T-cell (primary cell): ENCODE data around the gene RFK. TPM values are rescaled to one million over a fixed set of nuclear protein-coding genes. Genes with fewer than 3 reads are reported as not detected.

Experiments
- ATAC-seq, 4 experiments: fragments of 200-7000 bp in 3 of 4; fragments of 150-1000 bp in 1 of 4; cut with Tn5 transposase; replicated peaks in 1 of 4; 1 replicate in 3 of 4; 2 replicates in 1 of 4; pipeline ENCODE4 v1.10.0; 2021; ENCODE audit warnings: moderate library complexity in 3 of 4, mild to moderate bottlenecking in 2 of 4, moderate number of reproducible peaks in 1 of 4
- CTCF ChIA-PET, 2 donors: fragments of 300-600 bp; sonication (Branson Sonifier 250); formaldehyde crosslinking; loops; one replicate each; lab custom pipeline; 2022; ENCODE audit warnings: antibody characterized with exemption in 2 of 2; lab: Charles Lee
- POLR2A ChIA-PET, 2 donors: fragments of 300-600 bp; sonication (Branson Sonifier 250); formaldehyde crosslinking; loops; one replicate each; lab custom pipeline; 2022; ENCODE audit warnings: antibody characterized with exemption in 2 of 2; lab: Charles Lee
- DNase-seq, 35 experiments: peaks; one replicate each; pipeline versions ENCODE4 v3.0.0 to v3.0.0-alpha.2; 2013 to 2023
- H3K27ac ChIP-seq: one replicate; pipeline ENCODE4 v1.5.1; 2013; ENCODE audit warnings: low read length
- H3K27me3 ChIP-seq, 2 experiments: replicated peaks in 1 of 2; 1 replicate in 1 of 2; 2 replicates in 1 of 2; pipeline versions ENCODE4 v1.6.1 to v1.7.0; 2013; ENCODE audit warnings: low read length in 1 of 2, mixed read lengths in 1 of 2; ENCODE audit not compliant: control insufficient read depth in 2 of 2, insufficient read depth in 2 of 2; ENCODE audit errors: extremely low read depth in 1 of 2
- H3K36me3 ChIP-seq, 2 donors: 1 replicate in 1 of 2; 2 replicates in 1 of 2; pipeline versions ENCODE4 v1.6.1 to v1.7.0; 2013; ENCODE audit warnings: low read length in 1 of 2; ENCODE audit not compliant: control insufficient read depth in 2 of 2, insufficient read depth in 1 of 2; ENCODE audit errors: extremely low read depth in 1 of 2
- H3K4me1 ChIP-seq, 2 experiments: 1 replicate in 1 of 2; 2 replicates in 1 of 2; pipeline versions ENCODE4 v1.6.1 to v1.7.0; 2013; ENCODE audit warnings: low read length in 2 of 2, mixed read lengths in 1 of 2; ENCODE audit not compliant: insufficient read depth in 2 of 2, control insufficient read depth in 1 of 2; ENCODE audit errors: extremely low read depth in 1 of 2
- H3K4me3 ChIP-seq, 2 donors: 1 replicate in 1 of 2; 2 replicates in 1 of 2; pipeline versions ENCODE4 v1.5.1 to v1.7.0; 2013; ENCODE audit warnings: mild to moderate bottlenecking in 2 of 2, low read length in 1 of 2, moderate library complexity in 1 of 2; ENCODE audit not compliant: control insufficient read depth in 1 of 2; ENCODE audit errors: extremely low read depth in 1 of 2
- H3K9me3 ChIP-seq: 2 replicates; pipeline ENCODE4 v1.7.0; 2013
- H3K27ac Mint-ChIP-seq, 2 donors: one replicate each; pipeline ENCODE4 v1.8.0; 2020 to 2021; ENCODE audit warnings: mild to moderate bottlenecking in 2 of 2, mixed read lengths in 2 of 2
- H3K27me3 Mint-ChIP-seq, 2 donors: one replicate each; pipeline ENCODE4 v1.8.0; 2021 to 2022; ENCODE audit warnings: mixed read lengths in 2 of 2
- H3K36me3 Mint-ChIP-seq: one replicate; pipeline ENCODE4 v1.8.0; 2021; ENCODE audit warnings: mixed read lengths
- H3K4me1 Mint-ChIP-seq, 3 donors: one replicate each; pipeline ENCODE4 v1.8.0; 2020 to 2022; ENCODE audit warnings: mixed read lengths in 3 of 3, mild to moderate bottlenecking in 1 of 3
- H3K4me3 Mint-ChIP-seq, 3 donors: one replicate each; pipeline ENCODE4 v1.8.0; 2020 to 2022; ENCODE audit warnings: mild to moderate bottlenecking in 3 of 3, mixed read lengths in 3 of 3, moderate library complexity in 3 of 3
- H3K9me3 Mint-ChIP-seq, 3 donors: one replicate each; pipeline ENCODE4 v1.8.0; 2020 to 2022; ENCODE audit warnings: mixed read lengths in 3 of 3
- WGBS: methylation state at CpG from one replicate; pipeline ENCODE4 v1.1.5; 2013; ENCODE audit warnings: missing lambda C conversion rate; ENCODE audit not compliant: insufficient coverage; 5-methylcytosine and 5-hydroxymethylcytosine counted together
- total RNA-seq, 35 experiments: library from RNA in 6 of 35; stranded (reverse) in 6 of 35; fragments of 120-200 nt in 1 of 35; gene quantifications; one replicate each; pipeline versions ENCODE4 v1.2.1 to v1.2.4 and lab custom pipeline; 2013 to 2026

The RFK gene
- total RNA-seq, 5 donors from 2014 or later (not counting 1 experiment from before 2014, with no cell fraction given), result 8.9 to 13.5 (median 11.0) TPM

DNA sequence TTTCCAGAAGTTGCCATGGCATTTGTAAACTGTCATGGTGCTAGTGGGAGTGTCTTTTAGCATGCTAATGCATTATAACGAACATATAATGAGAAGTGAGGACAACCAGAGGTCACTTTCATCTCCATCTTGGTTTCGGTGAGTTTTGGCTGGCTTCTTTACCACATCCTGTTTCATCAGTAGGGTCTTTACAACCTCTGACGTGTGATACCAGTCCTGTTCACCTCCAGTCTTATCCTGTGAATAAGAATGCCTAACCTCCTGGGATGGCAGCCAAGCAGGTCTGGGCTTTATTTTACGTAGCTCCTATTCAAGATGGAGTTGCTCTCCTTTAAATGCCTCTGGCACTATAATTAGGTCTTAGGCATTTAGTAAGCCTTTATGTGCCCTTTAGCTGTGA lies 20.4 kb upstream of the RFK start:
- Mint-ChIP-seq H3K4me3 (no peak overlapping the region), H3K9me3 (peaks cover 0 to 10% (median 8%) of the 10 kb centered on the region in 3 donors), H3K27ac (no peak overlapping the region), H3K4me1 (peaks cover 8 to 27% (median 17%) of the 10 kb centered on the region in 3 donors), H3K27me3 (peaks cover 0 to 2% of the 10 kb centered on the region in 2 donors), H3K36me3 (peaks cover 9% of the 10 kb centered on the region)
- CTCF ChIA-PET, result no interaction called here
- no peaks in the 10 kb centered on the region for H3K36me3 ChIP-seq
- POLR2A ChIA-PET, result no interaction called here
- H3K4me1 ChIP-seq, result peaks cover 3 to 7% of the 10 kb centered on the region in 2 experiments
- H3K27me3 ChIP-seq, result no peaks in the 10 kb centered on the region
- H3K27ac ChIP-seq, result no peak overlapping the region
- 34% methylated on average over 2 of the region's 4 CpGs for WGBS
- peaks cover 4% of the 10 kb centered on the region for H3K9me3 ChIP-seq
- no peak for DNase-seq
- no peak overlapping the region for H3K4me3 ChIP-seq
- no peak for ATAC-seq

- no peak overlapping the region for H3K27ac Mint-ChIP-seq
- POLR2A ChIA-PET, result no interaction called here
Observed at GRCh38 chr9:76413658-76414057, 19.4 kb upstream of the RFK start.

DNA sequence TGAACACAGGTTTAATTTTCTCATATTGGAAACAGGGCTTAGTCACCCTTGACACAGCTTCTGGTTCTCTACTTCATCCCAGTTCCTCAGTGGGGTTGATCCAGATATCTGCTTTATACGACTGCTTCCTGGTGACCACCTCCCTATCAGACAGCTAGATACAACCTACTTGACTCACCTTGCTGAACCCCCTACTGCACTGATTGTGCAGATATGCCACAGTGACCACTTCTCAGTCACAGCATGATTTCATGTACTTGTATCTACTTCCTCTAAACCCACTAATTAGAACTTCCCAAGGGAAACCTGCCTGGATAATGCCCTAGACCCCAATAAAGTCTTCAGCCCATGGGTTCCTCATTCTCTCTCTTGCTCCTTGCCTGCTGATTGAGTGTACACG lies 18.4 kb upstream of the RFK start:
- Histone ChIP-seq H3K4me3 (no peak overlapping the region), H3K27me3 (no peaks in the 10 kb centered on the region), H3K36me3 (no peaks in the 10 kb centered on the region), H3K27ac (no peak overlapping the region), H3K9me3 (peaks cover 4% of the 10 kb centered on the region), H3K4me1 (peaks cover 3 to 7% of the 10 kb centered on the region in 2 experiments)
- Mint-ChIP-seq H3K9me3 (peaks cover 0 to 10% (median 8%) of the 10 kb centered on the region in 3 donors), H3K4me1 (peaks cover 8 to 26% (median 14%) of the 10 kb centered on the region in 3 donors), H3K27me3 (peaks cover 0 to 2% of the 10 kb centered on the region in 2 donors), H3K36me3 (peaks cover 9% of the 10 kb centered on the region), H3K27ac (no peak overlapping the region), H3K4me3 (no peak overlapping the region)
- CTCF ChIA-PET, result no interaction called here
- WGBS, result 71% methylated on average over 1 of the region's 2 CpGs
- POLR2A ChIA-PET, result no interaction called here
- DNase-seq (no peak), ATAC-seq (no peak)

More at GRCh38 chr9:76413658-76414057, 19.4 kb upstream of the RFK start:
- peaks cover 9% of the 10 kb centered on the region for H3K36me3 Mint-ChIP-seq
- CTCF ChIA-PET, result interaction anchor here (0.6 kb wide), 2 partner anchors 9 to 21 kb away, joined by 3 read pairs; no protein-coding TSS in a partner anchor
- peaks cover 3 to 7% of the 10 kb centered on the region in 2 experiments for H3K4me1 ChIP-seq
- H3K36me3 ChIP-seq, result no peaks in the 10 kb centered on the region
- H3K27ac ChIP-seq, result no peak overlapping the region
- H3K27me3 Mint-ChIP-seq, result peaks cover 0 to 2% of the 10 kb centered on the region in 2 donors
- peaks cover 0 to 10% (median 8%) of the 10 kb centered on the region in 3 donors for H3K9me3 Mint-ChIP-seq
- peaks cover 4% of the 10 kb centered on the region for H3K9me3 ChIP-seq
- H3K4me1 Mint-ChIP-seq, result peaks cover 8 to 27% (median 17%) of the 10 kb centered on the region in 3 donors
- H3K27me3 ChIP-seq, result no peaks in the 10 kb centered on the region
- no peak overlapping the region for H3K4me3 ChIP-seq
- no peak overlapping the region for H3K4me3 Mint-ChIP-seq
- DNase-seq (no peak), ATAC-seq (no peak)

GRCh38 chr9:76405868-76406267 lies 11.6 kb upstream of the RFK start:
- DNase-seq (no peak), ATAC-seq (no peak)
- POLR2A ChIA-PET, result no interaction called here
- no peaks in the 10 kb centered on the region for H3K27me3 ChIP-seq
- H3K27ac Mint-ChIP-seq, result no peak overlapping the region
- H3K4me3 Mint-ChIP-seq, result no peak overlapping the region
- peaks cover 9 to 17% (median 10%) of the 10 kb centered on the region in 3 donors for H3K4me1 Mint-ChIP-seq
- CTCF ChIA-PET, result interaction anchor here in 1 of 2 donors (0.6 kb wide), 1 partner anchor 1055 kb away, joined by 3 read pairs; no protein-coding TSS in a partner anchor
- H3K4me3 ChIP-seq, result no peak overlapping the region
- H3K4me1 ChIP-seq, result peaks cover 0 to 3% of the 10 kb centered on the region in 2 experiments
- H3K36me3 Mint-ChIP-seq, result no peaks in the 10 kb centered on the region
- H3K27me3 Mint-ChIP-seq, result no peaks in the 10 kb centered on the region
- no peak overlapping the region for H3K27ac ChIP-seq
- H3K36me3 ChIP-seq, result no peaks in the 10 kb centered on the region
- H3K9me3 Mint-ChIP-seq, result no peaks in the 10 kb centered on the region
- no peaks in the 10 kb centered on the region for H3K9me3 ChIP-seq

DNA sequence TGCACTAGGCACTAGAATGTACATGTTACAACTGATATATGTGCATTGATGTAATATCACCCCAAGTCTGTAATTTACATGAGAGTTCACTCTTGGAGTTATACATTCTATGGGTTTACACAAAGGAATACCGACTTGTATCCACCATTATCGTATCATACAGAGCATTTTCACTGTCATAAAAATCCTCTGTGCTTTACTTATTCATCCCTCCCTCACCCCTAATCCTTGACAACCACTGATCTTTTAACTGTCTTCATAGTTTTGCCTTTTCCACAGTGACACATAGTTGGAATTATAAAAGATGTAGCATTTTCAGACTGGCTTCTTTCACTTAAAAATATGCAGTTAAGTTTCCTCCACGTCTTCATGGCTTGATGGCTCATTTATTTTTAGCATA lies 11.1 kb upstream of the RFK start:
- Mint-ChIP-seq H3K4me3 (no peak overlapping the region), H3K36me3 (no peaks in the 10 kb centered on the region), H3K27me3 (no peaks in the 10 kb centered on the region), H3K4me1 (peaks cover 9 to 21% (median 14%) of the 10 kb centered on the region in 3 donors), H3K27ac (no peak overlapping the region), H3K9me3 (no peaks in the 10 kb centered on the region)
- ChIA-PET POLR2A (no interaction called here), CTCF (interaction anchor here in 1 of 2 donors (0.6 to 1.6 kb wide), 4 partner anchors 11 to 1055 kb away, joined by 3 to 13 read pairs (median 4); partner anchors contain the start of gene RFK)
- Histone ChIP-seq H3K27ac (no peak overlapping the region), H3K27me3 (no peaks in the 10 kb centered on the region), H3K4me3 (no peak overlapping the region), H3K9me3 (no peaks in the 10 kb centered on the region), H3K4me1 (peaks cover 0 to 3% of the 10 kb centered on the region in 2 experiments), H3K36me3 (no peaks in the 10 kb centered on the region)
- ATAC-seq, result no peak
- DNase-seq, result no peak
- WGBS, result no CpG with 5 or more reads among the region's 3 CpGs

- Histone ChIP-seq H3K4me3 (no peak overlapping the region), H3K27me3 (no peaks in the 10 kb centered on the region), H3K36me3 (no peaks in the 10 kb centered on the region), H3K4me1 (peaks cover 0 to 3% of the 10 kb centered on the region in 2 experiments), H3K27ac (no peak overlapping the region), H3K9me3 (no peaks in the 10 kb centered on the region)
- no peaks in the 10 kb centered on the region for H3K27me3 Mint-ChIP-seq
- H3K4me1 Mint-ChIP-seq, result peaks cover 9 to 23% (median 15%) of the 10 kb centered on the region in 3 donors
- H3K27ac Mint-ChIP-seq, result no peak overlapping the region
- WGBS, result no CpG with 5 or more reads among the region's 1 CpG
- CTCF ChIA-PET, result interaction anchor here (0.7 to 1.6 kb wide), 8 partner anchors 9 to 1310 kb away, joined by 3 to 13 read pairs (median 4); partner anchors contain the start of gene RFK (in 2 of the 2)
- POLR2A ChIA-PET, result interaction anchor here in 1 of 2 donors (0.7 kb wide), 1 partner anchor 55 kb away, joined by 5 read pairs; the partner anchor contains the start of gene GCNT1
- H3K36me3 Mint-ChIP-seq, result no peaks in the 10 kb centered on the region
- DNase-seq, result no peak
- no peak for ATAC-seq
- no peak overlapping the region for H3K4me3 Mint-ChIP-seq
- H3K9me3 Mint-ChIP-seq, result no peaks in the 10 kb centered on the region
Observed at GRCh38 chr9:76404401-76404800, 10.2 kb upstream of the RFK start.
